HG03064 (cell line): ENCODE measurements around the gene KRT17.

ENCODE experiments used
- ATAC-seq: cut with Tn5 transposase; IDR thresholded peaks from one replicate; pipeline ENCODE4 v1.9.1; 2021; ENCODE audit warnings: low read depth; ENCODE audit not compliant: unreplicated experiment

KRT17 gene

DNA sequence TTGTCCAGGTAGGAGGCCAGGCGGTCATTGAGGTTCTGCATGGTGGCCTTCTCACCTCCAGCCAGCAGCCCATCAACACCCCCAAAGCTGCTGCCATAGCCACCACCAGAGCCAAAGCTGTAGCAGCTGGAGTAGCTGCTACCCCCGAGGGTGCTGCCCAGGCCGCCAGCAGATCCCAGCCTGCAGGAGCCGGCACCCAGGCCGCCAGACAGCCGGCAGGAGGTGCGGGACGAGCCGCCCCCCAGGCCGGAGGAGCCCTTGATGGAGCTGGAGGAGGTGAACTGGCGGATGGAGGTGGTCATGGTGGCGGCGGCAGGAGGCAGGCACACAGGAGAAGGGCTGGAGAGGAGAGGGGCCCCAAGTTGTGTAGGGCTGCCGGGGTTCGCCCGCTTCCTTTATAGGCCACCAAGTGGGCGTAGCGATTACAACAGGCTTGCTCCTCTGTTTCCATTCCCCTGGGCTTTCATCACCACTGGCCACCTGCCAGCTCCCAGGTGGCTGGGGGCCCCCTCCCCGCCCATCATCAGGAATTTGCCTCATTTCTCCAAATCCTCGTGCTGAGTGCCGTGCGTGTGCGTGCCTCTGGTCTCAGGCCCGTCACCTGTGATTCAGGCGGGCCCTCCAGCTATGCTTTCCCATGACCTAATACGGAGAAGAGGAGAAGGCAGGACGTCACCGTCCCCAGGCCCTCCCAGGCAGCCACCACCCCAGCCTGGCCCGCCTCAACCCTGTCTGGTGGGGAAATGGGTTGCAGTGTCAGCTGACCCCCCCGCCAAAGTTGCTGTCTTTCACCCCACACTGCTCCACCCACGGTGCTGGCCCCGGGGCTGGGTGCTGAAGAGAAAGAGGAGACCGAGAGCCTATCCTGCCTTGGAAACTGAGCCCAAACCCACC, at the start of gene KRT17:
Gene KRT17, minus strand, starts transcription at position 368 of the 894 bp plus-strand sequence. Its CDS starts 66 bp downstream, at position 302.
- no peak for ATAC-seq

DNA sequence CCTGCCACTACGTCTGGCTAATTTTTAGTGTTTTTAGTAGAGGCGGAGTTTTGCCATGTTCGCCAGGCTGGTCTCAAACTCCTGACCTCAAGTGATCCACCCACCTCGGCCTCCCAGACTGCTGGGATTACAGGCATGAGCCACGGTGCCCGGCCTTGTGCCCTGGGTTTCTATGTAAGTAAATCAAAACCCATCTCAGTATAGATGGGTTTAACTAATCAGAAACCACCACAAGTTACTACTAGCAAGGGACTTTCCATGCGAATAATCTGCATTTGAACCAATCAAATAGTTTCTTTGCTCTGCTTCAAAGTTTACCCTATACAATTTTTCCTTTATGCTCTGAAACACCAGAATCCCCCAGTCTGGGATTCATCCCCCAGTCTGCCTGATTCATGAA, 47.8 kb upstream of the KRT17 start:
- ATAC-seq, result no peak

DNA sequence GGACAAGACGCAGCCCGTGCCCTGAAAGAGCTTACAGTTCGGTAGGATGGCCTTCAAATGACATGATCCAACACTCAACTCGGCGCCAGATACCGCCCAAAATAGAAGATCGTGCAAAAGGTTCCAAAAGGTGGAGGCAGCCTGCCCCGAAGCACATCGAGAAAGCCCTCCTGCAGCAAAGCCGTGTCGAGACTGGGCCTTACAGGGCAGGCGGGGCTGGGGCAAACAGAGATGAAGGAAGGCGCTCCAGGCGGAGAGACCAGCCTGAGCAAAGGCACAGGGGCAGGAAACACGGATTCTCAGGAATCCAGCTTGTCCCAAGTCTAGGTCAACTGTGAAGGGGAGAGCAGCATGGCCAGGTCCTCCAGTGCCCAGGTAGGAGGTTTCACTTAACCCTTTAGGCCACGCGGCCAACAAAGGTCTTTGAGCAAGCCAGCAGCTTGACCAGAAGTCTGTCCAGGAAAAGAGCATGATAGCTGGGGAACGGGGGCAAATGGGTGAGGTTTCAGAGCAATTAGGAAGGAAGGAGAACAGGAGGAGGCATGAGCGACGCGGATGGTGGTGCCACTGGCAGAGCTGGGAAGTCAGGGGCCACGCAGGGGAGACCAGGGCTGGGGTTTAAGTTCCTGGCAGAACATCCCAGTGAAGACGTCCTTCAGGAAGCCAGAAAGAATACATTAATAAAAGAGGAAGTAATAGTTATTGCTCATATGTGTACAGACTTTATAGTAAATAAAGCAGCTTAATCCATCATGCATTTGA, 43.1 kb upstream of the KRT17 start:
- ATAC-seq, result no peak

DNA sequence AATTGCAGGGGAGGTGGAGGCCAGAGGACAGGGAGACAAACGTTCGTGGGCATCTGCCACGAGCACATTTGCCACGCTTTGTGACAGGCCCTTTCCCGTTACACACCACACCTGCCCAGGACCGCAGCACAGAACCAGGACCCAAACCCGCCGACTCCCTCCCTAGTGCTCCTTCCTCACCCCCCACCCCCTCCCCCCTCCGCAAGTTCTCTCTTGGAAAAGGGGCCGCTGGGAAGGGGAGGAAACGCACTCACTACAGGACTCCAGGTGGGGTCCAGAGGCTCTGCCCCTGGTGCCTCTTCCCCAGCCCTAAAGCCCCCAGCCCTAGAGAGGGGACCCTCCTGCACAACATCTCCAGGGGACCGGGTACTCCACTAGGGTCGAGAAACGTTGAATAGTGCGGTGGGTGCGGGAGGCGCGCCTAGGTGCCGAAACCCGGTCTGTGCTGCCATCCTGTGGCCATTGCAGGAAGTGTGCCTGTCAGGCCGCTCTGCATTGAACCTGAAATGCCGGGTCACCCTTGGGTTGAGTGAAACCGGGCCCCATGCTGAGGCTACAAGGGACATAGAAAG, 42.4 kb upstream of the KRT17 start:
- no peak for ATAC-seq

DNA sequence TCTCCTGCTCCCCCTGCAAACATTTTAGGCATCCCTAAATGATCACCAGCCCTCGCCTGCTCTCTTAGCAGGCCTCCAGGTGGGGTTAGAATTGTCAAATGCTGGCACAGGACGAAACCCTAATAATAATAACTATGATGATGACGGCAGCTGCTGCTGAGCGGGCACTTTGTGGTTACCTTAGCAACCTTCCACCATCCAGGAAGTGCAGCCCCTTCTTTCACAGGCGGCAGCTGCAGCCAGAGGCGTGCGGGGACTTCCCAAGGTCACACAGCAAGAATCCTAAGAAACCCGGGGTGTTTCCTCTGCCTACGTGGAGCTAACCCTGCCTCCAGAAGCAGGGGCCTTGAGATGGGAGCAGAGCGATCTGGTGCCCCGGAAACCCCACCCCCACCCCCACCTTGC, 41.9 kb upstream of the KRT17 start:
- ATAC-seq, result peak; percentile 35

DNA sequence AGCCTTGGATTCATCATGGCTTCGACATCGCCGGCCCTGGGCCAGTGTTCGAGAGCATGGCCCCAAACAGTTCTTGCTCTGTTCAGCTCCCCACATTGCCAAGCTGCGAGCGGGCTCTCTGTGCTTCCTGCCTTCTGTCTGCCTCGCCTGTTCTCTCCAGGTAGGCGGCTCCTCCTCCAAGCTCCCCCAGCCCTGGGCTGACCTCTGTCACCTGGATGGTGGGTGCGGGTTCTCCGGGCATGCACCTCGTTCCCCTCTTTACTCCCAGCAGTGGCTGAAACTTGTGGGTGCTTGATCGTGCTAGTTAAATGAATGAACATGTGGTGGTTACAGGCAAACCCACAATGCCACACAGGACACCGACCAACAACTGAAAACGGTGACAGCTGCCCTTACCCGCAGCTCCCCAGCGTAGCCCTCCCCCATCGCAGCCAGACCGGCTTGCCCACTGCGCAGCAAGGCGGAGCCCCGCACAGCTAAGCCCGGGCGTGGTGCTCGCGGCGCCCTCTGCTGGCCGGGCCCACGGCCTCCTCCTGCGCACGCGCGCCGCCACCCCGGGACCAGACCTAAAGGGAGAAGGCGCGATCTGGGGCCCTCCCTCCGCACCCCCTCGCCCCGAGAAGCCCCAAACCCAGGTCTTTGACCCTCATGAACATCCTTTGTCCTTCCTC, 41.3 kb upstream of the KRT17 start:
- peak; percentile 45 for ATAC-seq

DNA sequence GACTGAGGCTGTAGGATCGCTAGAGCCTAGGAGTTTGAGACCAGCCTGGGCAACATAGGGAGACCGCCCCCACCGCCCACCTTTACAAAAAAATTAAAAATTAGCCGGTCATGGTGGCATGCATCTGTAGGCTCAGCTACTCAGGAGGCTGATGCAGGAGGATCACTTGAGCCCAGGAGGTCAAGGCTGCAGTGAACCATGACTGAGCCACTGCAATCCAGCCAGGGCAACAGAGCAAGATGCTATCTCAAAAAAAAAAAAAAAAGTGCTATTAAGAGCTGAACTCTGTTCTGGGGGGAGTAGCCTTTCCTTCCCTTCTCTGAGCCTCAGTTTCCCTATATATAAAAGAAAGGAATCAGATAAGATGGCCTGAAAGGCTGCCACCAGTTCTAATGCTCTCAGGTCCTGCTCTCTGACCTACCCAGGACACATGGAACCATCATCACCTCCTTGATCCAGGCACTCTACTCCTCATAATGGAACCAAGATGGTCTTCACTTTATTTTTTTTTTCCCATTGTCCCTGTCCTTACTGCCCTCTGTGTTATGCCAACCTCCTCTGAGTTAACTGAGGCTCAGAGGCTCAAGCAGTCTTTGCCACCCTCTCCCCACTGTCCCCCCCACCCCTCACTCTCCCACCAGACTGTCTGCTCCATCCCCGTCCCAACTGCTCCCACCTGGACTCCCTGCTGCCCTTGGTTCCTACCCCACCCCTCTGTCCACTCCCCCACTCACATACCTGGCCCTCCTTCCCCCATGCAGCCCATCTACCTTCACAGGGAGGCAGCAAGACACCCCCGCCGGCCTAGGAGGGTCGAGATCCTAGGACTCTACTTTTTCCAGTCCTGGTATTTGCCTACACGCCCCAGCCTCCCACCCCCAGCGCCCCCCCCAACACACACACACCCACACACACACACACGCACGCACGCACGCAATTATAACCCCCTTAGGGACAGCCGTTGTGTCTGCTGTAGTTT, 40.5 kb upstream of the KRT17 start:
- no peak for ATAC-seq

DNA sequence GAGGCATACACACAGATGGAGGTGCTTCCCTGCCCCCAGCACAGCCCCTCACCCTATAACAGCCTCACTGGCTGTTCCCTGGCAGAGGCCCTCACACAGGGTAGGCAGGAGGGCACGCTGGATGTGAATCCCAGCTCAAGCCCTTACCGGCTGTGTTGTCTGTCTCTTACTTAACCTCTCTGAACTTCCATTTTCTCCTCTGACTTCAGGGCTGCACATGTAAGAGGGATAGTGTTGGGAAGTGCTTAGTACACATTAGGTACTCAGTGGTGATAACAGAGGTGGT, 39.7 kb upstream of the KRT17 start:
- ATAC-seq, result no peak

DNA sequence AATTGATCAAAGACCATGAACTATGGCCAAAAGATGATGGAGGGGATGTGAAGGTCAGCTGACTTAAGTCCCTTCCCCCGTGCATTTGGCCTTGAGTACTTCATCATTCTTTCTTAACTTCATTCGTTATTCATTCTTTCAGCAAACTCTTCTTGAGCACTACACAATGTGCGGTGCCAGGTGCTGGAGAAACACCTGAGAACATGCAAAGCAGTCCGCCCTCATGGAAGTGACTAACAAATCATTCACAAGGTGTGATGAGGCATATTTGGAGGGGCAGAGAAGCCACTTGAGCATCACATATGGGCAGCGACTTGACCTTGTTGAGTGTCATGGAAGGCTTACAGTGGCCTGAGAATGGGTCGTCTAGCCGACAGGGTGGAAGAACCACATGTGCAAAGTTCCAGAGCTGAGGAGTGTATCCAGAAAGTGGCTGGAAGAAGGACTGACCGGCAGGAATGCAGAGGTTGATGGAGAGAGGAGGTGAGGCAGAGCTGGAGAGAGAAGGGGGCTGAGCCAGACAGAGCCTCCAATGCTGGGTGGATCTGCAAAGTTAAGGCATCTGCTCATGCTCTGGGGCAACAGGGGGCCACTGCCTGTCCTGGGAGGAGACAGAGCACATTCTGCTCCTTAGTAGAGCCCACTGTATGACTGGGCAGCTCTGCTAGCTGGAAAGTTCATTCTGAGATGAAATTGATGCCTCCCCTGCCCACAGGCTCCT, 39.2 kb upstream of the KRT17 start:
- ATAC-seq, result no peak

DNA sequence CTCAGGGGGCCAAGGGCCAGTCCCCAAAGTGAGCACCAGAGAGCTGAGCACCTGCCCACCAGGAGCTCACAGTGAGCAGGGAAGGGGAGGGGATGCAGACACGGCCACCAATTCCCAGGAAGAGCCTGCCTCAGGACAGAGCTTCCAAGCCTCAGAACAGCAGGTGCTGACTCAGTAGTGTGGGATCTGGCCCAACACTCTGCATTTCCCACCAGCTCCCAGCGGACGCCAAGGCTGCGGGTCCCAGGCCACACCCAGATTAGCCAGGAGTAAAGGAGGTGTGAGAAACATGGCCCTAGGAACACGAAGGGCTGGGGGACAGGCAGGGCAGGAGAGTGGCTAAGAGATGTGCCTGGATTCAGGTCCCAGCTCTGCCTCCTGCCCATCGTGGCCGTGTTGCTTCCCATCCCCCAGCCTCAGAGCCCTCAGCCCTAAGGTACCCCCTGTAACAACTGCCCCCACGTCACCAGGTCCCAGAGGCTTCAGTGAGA, 35.9 kb upstream of the KRT17 start:
- ATAC-seq, result no peak

DNA sequence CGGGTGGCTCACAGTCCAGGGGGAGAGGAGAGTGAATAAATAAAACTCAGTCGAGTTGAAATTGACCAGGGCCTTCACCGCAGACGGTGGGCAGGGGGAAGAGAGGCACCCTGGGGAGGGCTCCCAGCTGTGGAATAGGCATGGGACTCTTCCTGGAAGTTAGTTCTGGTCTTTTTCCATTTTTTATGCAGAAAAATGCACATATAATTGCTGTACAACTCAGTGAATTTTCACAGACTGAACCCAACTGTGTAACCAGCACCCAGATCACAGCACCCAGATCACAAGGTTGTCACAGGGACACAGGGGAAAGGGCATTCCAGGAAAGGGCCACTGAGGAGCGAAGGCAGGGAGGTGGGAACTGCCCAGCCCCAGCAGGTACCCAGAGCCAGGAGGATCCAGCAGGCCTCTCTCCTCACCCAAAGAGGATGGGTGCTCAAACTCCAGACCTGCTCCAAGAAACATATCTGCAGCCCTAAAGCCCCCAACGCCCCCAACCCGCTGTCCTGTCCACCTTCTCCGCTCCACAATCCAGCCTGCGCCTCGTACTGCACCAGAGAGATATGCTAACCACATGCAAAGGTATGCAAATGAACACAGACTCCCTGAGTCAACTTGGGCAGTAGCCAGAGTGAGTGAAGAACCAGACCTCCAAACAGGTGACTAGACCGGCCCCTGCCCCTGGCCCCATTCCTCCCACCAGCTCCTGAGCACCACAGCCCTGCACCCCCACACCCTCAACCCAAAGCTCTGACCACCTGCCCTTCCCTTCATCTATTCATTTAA, 35.2 kb upstream of the KRT17 start:
- no peak for ATAC-seq

DNA sequence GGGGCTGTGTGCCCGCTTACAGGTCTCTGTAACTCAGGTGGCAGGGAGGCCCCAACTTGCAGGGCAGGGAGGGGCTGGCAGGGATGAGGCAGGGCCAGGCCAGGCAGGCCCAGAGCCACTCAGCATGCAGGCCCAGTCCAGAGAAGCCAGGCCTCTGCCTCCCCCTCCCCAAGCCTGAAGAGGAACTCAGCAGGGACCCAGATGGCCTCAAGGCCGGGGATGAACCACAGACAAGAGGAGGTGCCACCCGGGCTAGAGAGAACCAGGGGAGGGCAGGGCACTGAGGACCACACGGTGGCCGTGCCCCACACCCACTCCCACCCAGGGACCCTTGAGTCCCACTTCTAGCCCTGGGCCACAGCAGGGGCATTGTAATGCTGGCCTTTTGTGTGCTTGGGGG, 34.5 kb upstream of the KRT17 start:
- no peak for ATAC-seq

DNA sequence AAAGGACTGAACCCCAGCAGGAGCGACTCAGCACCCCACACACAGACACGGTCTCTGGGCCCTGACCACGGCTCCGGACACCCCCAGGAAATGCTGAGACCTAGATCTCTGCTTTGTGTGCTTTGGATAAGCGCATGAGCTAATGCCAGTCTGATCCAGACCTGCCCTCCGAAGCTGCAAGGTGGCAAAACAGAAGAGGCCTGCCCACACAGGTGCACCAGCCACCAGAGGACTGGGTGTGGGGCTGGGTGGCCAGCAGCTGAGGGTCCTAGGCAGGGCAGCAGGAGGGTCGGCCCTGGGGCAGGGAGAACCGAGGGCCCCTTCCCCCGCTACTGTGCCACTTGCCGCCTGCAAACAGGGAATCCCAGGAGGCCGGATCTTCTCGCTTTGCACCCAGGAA, 33.6 kb upstream of the KRT17 start:
- no peak for ATAC-seq

DNA sequence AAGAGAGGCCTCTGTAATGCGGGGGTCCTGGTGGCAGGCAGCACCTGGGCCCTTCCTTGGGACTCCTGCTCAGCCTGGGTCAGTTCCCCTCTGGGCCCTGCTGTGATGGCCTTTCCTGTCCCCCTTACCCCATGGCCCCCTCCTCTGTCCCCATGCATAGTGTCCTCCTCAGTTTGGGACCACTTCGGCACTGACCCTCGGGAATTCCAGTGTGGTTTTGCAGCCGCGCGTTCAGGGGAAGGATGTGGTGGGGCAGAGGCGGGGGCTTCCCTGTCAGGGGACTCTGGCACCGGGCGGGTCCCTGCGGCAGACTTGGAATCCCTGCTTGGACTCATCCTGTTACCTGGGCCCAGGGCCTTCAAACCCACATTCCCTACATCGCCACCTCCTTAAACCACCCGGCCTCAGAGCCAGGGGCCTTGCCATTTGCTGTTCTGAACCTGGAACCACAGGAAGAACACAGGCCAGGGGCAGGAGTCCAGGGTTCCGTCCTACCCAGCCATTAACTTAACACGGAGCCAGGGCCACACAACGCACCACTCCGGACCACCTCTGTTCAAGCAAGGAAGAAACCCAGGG, 32.9 kb upstream of the KRT17 start:
- ATAC-seq, result no peak

DNA sequence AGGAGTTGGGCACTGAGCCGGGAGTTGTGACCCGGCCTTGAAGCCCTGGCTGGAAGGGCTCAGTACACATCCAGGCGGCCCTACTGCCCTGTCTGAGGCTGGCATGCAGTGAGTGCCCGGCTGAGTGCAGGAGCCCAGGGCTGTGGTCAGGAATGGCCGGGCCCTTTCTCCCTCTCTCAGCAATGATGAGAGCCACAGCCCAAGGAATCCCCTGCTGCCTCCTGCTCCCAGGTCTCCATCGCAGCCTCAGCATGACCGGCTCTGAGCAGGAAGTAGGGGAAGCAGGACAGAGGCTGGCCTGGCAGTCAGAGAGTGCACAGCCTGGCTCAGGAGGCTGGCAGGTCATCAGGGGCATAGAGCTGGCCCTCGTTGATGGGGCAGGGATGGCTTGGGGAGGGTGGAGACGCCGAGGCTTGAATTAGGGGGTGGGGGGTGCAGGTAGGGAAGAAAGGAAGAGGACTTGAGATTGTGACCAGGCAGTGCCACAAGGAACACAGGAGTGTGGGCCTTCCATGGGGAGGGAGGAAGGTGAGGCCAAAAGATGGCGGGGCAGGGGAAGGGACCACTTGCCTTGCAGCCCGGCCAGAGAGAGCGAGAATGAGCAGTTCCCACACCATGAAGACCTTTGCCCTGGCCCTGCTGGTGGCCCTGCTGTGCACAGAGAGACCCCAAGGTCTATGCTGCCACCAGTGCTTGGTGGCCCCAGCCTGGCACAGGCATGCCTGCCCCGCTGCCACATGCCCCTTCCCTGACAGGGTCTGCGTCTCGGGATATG, 32.1 kb upstream of the KRT17 start:
- no peak for ATAC-seq

DNA sequence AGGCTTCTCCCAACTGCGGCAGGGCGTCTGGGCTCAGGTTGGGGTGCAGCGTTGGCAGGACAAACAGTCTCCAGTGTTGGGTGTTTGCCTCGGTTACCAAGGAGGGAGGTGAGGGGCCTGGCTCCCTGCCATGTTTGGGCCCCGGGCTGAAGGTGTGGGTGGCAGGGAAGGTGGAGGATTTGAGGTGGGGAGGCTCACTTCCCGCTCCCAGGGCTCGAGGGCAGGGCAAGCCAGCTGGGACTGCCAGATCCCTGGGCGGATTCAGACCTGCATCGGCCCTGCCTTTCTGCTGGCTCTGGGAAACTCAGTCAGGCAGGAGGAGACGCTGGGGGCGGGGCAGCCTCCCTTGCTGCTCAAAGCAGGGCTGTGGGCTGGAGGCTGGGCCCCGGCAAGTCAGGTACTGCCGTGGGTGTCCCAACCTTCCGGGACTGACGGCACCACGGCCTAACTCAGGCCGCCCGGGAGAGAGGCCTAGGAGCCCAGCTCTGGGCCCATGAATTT, 31.3 kb upstream of the KRT17 start:
- ATAC-seq, result no peak
